ENCODE results near the gene AGR3.

Gene AGR3

DNA sequence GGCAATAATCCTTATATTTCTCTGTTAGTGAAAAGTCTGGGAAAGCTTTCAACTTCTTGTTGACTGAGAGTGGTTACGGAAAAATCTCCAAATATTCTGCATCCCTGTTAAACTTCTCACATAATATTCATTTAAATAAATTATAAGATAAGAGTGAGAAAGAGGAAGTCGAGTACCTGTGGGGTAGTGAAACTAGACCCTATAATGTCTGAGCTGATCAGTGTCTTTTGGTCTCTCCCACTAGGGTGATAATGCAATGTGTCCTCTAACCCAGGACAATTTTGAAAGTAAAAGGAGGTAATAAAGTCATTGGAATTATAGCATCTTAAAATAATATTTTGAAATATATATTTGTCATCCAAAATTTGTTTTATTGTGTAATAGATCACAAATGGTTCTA, 2.1 kb upstream of the AGR3 start:
- no peak for TF ChIP-seq CREB1 (IDR thresholded peaks at IDR 0.05; ENCODE audit: low read depth)
- TF ChIP-seq EGR1 (IDR thresholded peaks at IDR 0.05) = no peak
- TF ChIP-seq, protein P1, sequence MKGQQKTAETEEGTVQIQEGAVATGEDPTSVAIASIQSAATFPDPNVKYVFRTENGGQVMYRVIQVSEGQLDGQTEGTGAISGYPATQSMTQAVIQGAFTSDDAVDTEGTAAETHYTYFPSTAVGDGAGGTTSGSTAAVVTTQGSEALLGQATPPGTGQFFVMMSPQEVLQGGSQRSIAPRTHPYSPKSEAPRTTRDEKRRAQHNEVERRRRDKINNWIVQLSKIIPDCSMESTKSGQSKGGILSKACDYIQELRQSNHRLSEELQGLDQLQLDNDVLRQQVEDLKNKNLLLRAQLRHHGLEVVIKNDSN (IDR thresholded peaks at IDR 0.05) = no peak
- TF ChIP-seq, protein P2, sequence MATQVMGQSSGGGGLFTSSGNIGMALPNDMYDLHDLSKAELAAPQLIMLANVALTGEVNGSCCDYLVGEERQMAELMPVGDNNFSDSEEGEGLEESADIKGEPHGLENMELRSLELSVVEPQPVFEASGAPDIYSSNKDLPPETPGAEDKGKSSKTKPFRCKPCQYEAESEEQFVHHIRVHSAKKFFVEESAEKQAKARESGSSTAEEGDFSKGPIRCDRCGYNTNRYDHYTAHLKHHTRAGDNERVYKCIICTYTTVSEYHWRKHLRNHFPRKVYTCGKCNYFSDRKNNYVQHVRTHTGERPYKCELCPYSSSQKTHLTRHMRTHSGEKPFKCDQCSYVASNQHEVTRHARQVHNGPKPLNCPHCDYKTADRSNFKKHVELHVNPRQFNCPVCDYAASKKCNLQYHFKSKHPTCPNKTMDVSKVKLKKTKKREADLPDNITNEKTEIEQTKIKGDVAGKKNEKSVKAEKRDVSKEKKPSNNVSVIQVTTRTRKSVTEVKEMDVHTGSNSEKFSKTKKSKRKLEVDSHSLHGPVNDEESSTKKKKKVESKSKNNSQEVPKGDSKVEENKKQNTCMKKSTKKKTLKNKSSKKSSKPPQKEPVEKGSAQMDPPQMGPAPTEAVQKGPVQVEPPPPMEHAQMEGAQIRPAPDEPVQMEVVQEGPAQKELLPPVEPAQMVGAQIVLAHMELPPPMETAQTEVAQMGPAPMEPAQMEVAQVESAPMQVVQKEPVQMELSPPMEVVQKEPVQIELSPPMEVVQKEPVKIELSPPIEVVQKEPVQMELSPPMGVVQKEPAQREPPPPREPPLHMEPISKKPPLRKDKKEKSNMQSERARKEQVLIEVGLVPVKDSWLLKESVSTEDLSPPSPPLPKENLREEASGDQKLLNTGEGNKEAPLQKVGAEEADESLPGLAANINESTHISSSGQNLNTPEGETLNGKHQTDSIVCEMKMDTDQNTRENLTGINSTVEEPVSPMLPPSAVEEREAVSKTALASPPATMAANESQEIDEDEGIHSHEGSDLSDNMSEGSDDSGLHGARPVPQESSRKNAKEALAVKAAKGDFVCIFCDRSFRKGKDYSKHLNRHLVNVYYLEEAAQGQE (IDR thresholded peaks at IDR 0.05; ENCODE audit: low read depth) = no peak
- TF ChIP-seq CEBPB (IDR thresholded peaks at IDR 0.05) = no peak
- no peak for TF ChIP-seq RAD21 (IDR thresholded peaks at IDR 0.05; ENCODE audit: low read depth)
- TF ChIP-seq TAF1 (IDR thresholded peaks at IDR 0.05; ENCODE audit: low read depth) = no peak
- TF ChIP-seq TEAD4 (IDR thresholded peaks at IDR 0.05) = no peak
- no peak for TF ChIP-seq ZBTB7A (IDR thresholded peaks at IDR 0.05; ENCODE audit: low read depth)
- no peak for TF ChIP-seq TCF12 (IDR thresholded peaks at IDR 0.05; ENCODE audit: low read depth)

DNA sequence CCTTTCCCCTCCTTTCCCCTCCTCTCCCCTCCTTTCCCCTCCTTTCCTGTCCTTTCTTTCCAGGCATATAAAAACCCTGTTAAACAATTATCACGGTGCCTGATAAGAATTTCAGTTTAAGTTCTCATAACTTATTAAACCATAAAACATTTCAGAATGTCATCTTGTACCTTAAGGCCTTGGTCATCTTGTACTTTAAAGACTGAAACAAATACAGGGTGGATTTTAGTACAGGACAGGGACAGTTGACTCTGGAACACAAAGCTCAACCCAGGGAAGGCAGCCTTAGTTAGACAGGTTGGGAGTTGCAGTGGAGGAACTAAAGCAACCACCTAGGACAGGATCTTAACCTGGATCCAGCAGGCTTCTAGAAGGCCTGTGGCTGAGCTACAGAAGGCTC, 1.2 kb downstream of the AGR3 start:
- TF ChIP-seq ZBTB7A (IDR thresholded peaks at IDR 0.05; ENCODE audit: low read depth) (no peak), YY1 (IDR thresholded peaks at IDR 0.05; ENCODE audit: low read depth) (no peak), TCF12 (IDR thresholded peaks at IDR 0.05; ENCODE audit: low read depth) (no peak), RAD21 (IDR thresholded peaks at IDR 0.05; ENCODE audit: low read depth) (no peak), CREB1 (IDR thresholded peaks at IDR 0.05; ENCODE audit: low read depth) (no peak), TEAD4 (IDR thresholded peaks at IDR 0.05) (no peak), FOXM1 (IDR thresholded peaks at IDR 0.05; ENCODE audit: borderline replicate concordance, low read depth) (no peak), EP300 (IDR thresholded peaks at IDR 0.05; ENCODE audit: borderline replicate concordance) (no peak), TAF1 (IDR thresholded peaks at IDR 0.05; ENCODE audit: low read depth) (no peak), NFIC (IDR thresholded peaks at IDR 0.05) (no peak), CEBPB (IDR thresholded peaks at IDR 0.05) (no peak), EGR1 (IDR thresholded peaks at IDR 0.05) (no peak)
- TF ChIP-seq, protein P1 (IDR thresholded peaks at IDR 0.05) = no peak
- TF ChIP-seq, protein P3, sequence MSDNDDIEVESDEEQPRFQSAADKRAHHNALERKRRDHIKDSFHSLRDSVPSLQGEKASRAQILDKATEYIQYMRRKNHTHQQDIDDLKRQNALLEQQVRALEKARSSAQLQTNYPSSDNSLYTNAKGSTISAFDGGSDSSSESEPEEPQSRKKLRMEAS (IDR thresholded peaks at IDR 0.05) = no peak
- TF ChIP-seq, protein P2 (IDR thresholded peaks at IDR 0.05; ENCODE audit: low read depth) = no peak

- TF ChIP-seq FOXM1 (IDR thresholded peaks at IDR 0.05; ENCODE audit: borderline replicate concordance, low read depth) = no peak
- no peak for TF ChIP-seq NFIC (IDR thresholded peaks at IDR 0.05)
- TF ChIP-seq, protein P1 (IDR thresholded peaks at IDR 0.05) = no peak
- TF ChIP-seq, protein P2 (IDR thresholded peaks at IDR 0.05; ENCODE audit: low read depth) = no peak
- TF ChIP-seq ZBTB7A (IDR thresholded peaks at IDR 0.05; ENCODE audit: low read depth) = no peak
- no peak for TF ChIP-seq YY1 (IDR thresholded peaks at IDR 0.05; ENCODE audit: low read depth)
- TF ChIP-seq EP300 (IDR thresholded peaks at IDR 0.05; ENCODE audit: borderline replicate concordance) = no peak
- TF ChIP-seq TEAD4 (IDR thresholded peaks at IDR 0.05) = no peak
Observed at GRCh38 chr7:16879181-16879580, 2.6 kb downstream of the AGR3 start.

GRCh38 chr7:16875861-16876260, 5.9 kb downstream of the AGR3 start:
- TF ChIP-seq TEAD4 (IDR thresholded peaks at IDR 0.05) (no peak), ZBTB7A (IDR thresholded peaks at IDR 0.05; ENCODE audit: low read depth) (no peak), TCF12 (IDR thresholded peaks at IDR 0.05; ENCODE audit: low read depth) (no peak), NFIC (IDR thresholded peaks at IDR 0.05) (no peak), EGR1 (IDR thresholded peaks at IDR 0.05) (no peak), FOXM1 (IDR thresholded peaks at IDR 0.05; ENCODE audit: borderline replicate concordance, low read depth) (no peak), CREB1 (IDR thresholded peaks at IDR 0.05; ENCODE audit: low read depth) (no peak), RAD21 (IDR thresholded peaks at IDR 0.05; ENCODE audit: low read depth) (no peak), TAF1 (IDR thresholded peaks at IDR 0.05; ENCODE audit: low read depth) (no peak), CEBPB (IDR thresholded peaks at IDR 0.05) (no peak), YY1 (IDR thresholded peaks at IDR 0.05; ENCODE audit: low read depth) (no peak), EP300 (IDR thresholded peaks at IDR 0.05; ENCODE audit: borderline replicate concordance) (no peak)
- TF ChIP-seq, protein P3 (IDR thresholded peaks at IDR 0.05) = no peak
- TF ChIP-seq, protein P2 (IDR thresholded peaks at IDR 0.05; ENCODE audit: low read depth) = no peak
- TF ChIP-seq, protein P1 (IDR thresholded peaks at IDR 0.05) = no peak

Data from Ishikawa (cell line).